ENCODE measurements around the gene MIPOL1.
"Not testable (repeated sequence)": the region's sequence is repeated elsewhere in the genome, so short reads cannot be mapped to it uniquely, and the experiment has no call there.

Gene MIPOL1

DNA sequence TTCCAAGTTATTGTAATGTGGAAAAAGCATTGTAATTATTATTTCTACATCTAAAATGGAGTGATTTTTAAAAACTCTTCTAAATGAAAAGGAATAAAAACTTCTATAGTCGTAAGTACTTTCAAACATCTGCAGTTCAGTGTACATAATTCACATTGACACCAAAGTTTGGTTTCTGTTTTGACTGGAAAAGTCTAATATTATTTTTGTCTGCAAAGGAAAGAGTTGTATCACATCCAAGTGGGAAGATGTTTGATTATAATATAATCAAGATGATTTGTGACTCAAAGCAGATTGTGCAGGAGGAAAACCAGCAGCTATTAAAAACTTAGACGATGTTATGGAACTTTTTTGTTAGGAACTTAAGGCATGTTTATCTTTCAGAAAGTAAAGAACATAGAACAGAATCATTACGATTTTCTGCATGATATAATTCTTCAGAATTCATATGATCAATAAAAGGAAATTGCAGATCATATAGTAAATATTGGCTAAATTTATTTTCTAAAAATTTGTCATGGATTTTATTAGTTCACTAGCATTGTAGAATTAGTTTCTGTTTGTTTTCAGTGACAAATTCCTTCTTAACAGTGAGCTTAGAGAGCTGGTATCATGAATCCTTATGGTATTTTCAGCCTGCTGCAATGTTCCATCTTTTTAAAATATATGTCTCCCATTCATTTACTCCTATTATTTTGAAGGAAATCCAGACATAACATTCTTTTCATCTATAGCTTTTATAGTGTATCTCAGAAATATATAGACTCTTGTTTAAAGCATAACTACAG lies 145.8 kb downstream of the MIPOL1 start:
- Mint-ChIP-seq H3K4me3 (no peak overlapping the region), H3K4me1 (no peaks in the 10 kb centered on the region), H3K9me3 (peaks cover 5 to 13% of the 10 kb centered on the region in 2 donors), H3K27ac (no peak overlapping the region), H3K27me3 (no peaks in the 10 kb centered on the region)
- DNase-seq, result no peak
- no peak for ATAC-seq

DNA sequence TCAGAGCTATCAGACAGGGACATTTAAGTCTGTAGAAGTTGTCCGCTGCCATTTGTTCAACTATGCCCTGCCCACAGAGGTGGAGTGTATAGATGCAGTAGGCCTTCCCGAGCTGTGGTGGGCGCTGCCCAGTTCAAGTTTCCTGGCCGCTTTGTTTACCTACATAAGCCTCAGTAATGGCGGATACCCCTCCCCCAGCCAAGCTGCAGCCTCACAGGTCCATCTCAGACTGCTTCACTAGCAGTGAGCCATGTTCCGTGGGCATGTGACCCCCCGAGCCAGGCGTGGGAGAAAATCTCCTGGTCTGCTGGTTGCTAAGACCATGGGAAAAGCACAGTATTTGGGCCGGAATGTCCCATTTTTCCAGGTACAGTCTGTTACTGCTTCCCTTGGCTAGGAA lies 165.9 kb downstream of the MIPOL1 start:
- H3K27me3 Mint-ChIP-seq, result no peaks in the 10 kb centered on the region
- peaks cover 21 to 56% of the 10 kb centered on the region in 2 donors for H3K9me3 Mint-ChIP-seq
- DNase-seq (no peak), ATAC-seq (no peak)
- H3K27ac Mint-ChIP-seq, result no peak overlapping the region
- H3K4me3 Mint-ChIP-seq, result no peak overlapping the region
- H3K4me1 Mint-ChIP-seq, result no peaks in the 10 kb centered on the region

DNA sequence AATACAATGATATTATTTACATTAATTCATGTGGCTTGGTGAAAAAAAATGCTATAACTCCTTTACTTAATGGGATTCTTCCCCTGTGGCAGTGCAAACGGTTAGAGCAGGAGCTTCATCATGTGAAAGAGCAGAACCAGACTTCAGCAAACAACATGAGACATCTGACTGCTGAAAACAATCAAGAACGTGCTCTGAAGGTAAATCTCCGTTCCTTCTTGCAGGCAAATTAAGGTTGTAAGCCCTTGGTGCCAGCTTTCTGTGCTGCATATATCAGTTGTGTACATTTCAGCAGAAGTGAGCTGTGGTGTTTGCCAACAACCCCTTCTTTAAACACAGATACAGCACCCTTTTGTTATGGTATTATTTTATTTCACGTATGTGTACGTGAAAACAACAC lies 171.7 kb downstream of the MIPOL1 start:
- H3K4me3 Mint-ChIP-seq, result no peak overlapping the region
- DNase-seq (no peak), ATAC-seq (no peak)

DNA sequence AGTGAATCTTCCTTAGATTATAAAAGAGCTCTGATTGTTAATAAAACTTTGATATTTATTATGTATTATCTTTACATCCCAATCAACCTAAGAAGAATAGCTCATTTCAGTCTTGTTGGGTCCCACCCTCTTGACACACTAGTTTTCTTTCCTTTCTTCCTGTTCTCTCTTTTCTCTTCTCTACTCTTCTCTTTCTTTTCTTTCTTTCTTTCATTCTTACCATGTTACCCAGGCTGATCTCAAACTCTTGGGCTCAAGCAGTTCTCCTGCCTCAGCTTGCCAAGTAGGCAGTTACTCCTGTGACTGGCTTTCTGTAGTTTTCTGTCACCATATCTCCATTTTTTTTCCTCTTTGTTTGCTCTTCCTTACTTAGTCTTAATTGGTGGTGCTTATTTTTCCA lies 177.8 kb downstream of the MIPOL1 start:
- H3K4me3 Mint-ChIP-seq, result no peak overlapping the region
- no peaks in the 10 kb centered on the region for H3K4me1 Mint-ChIP-seq
- no peaks in the 10 kb centered on the region for H3K27me3 Mint-ChIP-seq
- peaks cover 6 to 7% of the 10 kb centered on the region in 2 donors for H3K9me3 Mint-ChIP-seq
- ATAC-seq, result no peak
- no peak overlapping the region for H3K27ac Mint-ChIP-seq
- no peak for DNase-seq

More for the DNA sequence above, 171.7 kb downstream of the MIPOL1 start:
- Mint-ChIP-seq H3K4me1 (no peaks in the 10 kb centered on the region), H3K27ac (no peak overlapping the region), H3K9me3 (peaks cover 6 to 25% of the 10 kb centered on the region in 2 donors), H3K27me3 (no peaks in the 10 kb centered on the region)

DNA sequence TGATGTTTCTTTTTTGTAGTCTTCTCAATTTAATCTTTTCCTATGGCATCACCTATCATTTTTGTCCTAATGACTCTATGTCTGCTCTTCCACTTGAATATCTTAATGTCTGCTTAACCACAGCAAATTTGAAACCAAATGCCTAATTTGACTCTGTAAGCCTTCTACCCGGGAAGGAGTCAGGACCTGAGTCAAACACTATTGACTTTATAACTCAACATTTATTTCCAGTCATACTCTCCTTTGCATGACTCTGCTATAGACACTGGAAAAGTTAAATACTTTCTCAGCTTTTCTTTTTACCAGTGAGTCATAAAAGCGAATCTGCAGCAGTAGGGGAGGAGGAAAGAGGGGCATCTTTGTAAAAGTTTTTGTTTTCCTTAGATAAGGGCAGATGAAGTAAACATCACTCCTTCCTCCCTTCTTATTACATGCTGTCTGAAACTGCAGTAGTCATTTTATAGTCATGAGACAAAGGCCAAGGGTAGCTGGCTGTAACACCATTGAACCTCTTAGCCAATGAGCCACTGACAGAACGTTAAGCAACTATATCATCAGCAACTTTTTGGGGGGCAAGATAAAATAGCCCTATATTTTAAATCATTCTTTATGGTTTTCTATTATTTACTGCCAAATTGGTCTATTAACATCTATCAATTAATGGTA lies 179.3 kb downstream of the MIPOL1 start:
- H3K27me3 Mint-ChIP-seq, result no peaks in the 10 kb centered on the region
- H3K4me1 Mint-ChIP-seq, result no peaks in the 10 kb centered on the region

DNA sequence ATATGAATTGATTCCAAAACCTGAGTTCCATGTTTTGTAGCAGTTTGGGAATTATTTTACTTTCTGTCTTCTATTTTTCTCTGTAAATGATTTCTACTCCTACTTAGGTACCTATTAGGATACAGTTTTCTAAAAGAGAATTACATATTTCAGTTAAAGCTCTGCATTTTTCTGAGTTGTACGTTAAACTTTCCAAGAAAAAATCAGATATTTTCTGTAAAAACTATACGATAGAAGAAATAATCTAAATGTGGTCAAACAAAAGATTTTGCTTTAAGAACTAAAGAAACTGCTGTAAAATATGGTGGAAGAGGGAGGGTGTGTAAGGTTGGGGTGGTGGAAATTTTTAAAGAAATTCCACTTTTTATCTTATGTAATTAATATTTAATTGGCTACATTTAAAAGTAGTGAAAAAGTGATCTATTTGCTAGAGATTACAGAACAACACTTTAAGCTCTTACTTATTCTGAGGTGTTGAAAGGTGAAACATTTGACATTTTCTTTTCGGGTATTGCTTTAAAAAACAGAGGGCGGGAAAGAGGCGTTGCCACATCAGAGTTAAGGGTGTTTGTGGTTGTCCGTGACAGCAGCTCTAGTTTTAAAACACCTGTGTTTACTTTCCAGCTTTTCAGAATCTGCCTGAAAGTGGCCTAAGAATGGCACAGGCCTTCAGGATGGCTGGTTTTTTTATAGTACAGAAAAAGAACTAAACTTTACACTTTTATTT lies 187.3 kb downstream of the MIPOL1 start:
- Mint-ChIP-seq H3K27me3 (no peaks in the 10 kb centered on the region), H3K4me3 (no peak overlapping the region), H3K4me1 (no peaks in the 10 kb centered on the region), H3K27ac (no peak overlapping the region), H3K9me3 (peaks cover 0 to 7% of the 10 kb centered on the region in 2 donors)
- ATAC-seq, result no peak
- no peak for DNase-seq

More for the DNA sequence above, 179.3 kb downstream of the MIPOL1 start:
- Mint-ChIP-seq H3K9me3 (peaks cover 6 to 7% of the 10 kb centered on the region in 2 donors), H3K4me3 (no peak overlapping the region), H3K27ac (no peak overlapping the region)
- DNase-seq (no peak), ATAC-seq (no peak)

DNA sequence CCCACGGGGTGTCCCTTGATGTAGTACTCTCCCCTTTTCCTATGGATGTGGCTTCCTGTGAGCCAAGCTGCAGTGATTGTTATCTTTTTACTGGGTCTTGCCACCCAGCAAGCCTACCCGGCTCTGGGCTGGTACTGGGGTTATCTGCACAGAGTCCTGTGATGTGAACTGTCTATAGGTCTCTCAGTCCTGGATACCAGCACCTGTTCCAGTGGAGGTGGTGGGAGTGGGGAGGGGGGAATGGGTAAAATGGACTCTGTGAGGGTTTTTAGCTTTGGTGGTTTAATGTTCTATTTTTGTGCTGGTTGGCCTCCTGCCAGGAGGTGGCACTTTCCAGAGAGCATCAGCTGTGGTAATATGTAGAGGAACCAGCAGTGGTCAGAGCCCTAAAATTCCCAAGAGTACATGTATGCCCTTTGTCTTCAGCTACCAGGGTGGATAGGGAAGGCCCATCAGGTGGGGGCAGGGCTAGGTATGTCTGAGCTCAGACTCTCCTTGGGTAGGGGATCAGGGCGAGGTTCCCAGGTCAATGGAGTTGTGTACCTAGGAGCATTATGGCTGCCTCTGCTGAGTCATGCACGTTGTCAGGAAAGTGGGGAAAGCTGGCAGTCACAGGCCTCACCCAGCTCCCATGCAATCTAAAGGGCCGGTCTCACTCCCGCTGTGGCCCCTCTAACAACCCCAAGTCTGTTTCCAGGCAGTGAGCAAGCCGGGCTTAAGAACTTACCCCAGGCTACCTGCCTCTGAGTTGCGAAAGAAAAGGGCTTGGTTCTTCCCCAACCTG lies 199.6 kb downstream of the MIPOL1 start:
- not testable (repeated sequence) for H3K27ac Mint-ChIP-seq, DNase-seq, ATAC-seq, H3K27me3 Mint-ChIP-seq, H3K4me1 Mint-ChIP-seq, H3K4me3 Mint-ChIP-seq
- peaks cover 35 to 44% of the 10 kb centered on the region in 2 donors for H3K9me3 Mint-ChIP-seq

DNA sequence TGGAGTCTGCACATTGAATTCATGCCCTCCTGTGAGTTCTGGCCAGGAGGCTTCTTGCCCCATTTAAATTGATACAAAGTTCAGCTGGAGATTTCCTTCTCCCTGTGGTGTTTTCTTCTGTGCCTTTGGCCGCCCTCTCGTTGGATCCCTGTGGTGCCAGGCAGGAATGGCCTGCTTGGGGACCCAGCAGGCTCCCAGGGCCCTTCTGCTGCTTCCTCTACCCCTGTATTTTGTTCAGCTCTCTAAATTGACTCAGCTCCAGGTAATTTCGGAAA lies 200.1 kb downstream of the MIPOL1 start:
- H3K27ac Mint-ChIP-seq, result no peak overlapping the region
- no peaks in the 10 kb centered on the region for H3K4me1 Mint-ChIP-seq
- H3K27me3 Mint-ChIP-seq, result no peaks in the 10 kb centered on the region
- peaks cover 35 to 44% of the 10 kb centered on the region in 2 donors for H3K9me3 Mint-ChIP-seq
- ATAC-seq, result no peak
- no peak for DNase-seq
- H3K4me3 Mint-ChIP-seq, result no peak overlapping the region

DNA sequence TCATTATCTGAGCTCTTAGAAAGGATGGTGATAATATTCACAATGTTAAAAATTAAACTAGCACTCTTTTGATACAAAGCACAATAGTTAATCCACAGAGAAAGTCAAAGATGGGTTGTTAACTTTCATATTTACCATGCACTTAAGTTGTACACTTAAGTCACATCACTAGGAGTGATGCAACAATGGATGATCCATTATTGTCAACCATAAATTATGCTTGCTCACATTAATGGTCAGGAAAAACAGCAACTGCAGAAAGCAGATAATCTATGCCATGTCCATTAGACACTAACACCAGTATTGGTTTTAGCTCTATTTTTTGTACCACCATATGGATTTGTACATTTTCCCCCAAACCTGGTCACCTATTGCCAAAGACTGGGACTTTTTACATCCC lies 201.8 kb downstream of the MIPOL1 start:
- peaks cover 32 to 40% of the 10 kb centered on the region in 2 donors for H3K9me3 Mint-ChIP-seq
- ATAC-seq (no peak), DNase-seq (no peak)
- no peak overlapping the region for H3K27ac Mint-ChIP-seq
- no peaks in the 10 kb centered on the region for H3K27me3 Mint-ChIP-seq
- H3K4me3 Mint-ChIP-seq, result no peak overlapping the region
- no peaks in the 10 kb centered on the region for H3K4me1 Mint-ChIP-seq

DNA sequence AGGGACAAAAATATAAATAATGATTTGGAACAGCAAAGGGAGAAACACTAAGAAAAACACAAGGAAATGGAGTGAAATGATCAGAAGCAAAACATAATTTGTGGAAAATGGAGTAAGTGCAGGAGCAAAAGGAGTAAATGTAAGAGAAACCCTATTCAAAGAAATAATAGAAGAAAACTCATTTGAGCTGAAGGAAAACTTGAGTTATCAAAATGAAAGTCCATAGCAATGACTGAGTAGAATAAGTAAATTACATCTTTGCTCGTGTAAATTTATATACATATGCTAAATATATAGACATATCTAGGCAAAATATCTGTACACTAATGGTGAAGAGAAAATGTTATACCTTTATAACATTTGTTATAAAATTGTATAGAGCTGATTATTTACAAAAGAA lies 203.4 kb downstream of the MIPOL1 start:
- no peak for ATAC-seq
- peaks cover 24% of the 10 kb centered on the region in 2 donors for H3K9me3 Mint-ChIP-seq
- H3K27ac Mint-ChIP-seq, result no peak overlapping the region
- no peak overlapping the region for H3K4me3 Mint-ChIP-seq
- no peaks in the 10 kb centered on the region for H3K27me3 Mint-ChIP-seq
- H3K4me1 Mint-ChIP-seq, result no peaks in the 10 kb centered on the region
- DNase-seq, result no peak

DNA sequence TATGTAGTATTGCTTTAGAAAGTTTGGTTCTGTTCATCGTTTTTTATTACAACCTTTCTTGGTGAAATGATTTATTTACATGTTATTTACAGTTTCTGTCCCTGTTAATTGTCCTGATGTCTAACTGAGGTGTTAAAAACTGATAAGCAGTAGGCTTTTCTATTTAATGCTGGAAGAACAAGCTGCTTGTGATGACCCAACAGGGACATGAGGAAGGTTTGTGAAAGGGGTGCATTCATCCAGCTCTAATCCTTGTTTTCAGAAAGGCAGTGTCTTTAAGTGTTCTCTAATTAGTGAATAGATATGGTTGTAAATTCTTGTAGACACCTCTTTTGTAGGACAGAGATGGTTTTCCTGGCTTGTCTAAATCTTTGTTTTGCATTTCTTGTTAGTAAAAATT lies 205.9 kb downstream of the MIPOL1 start:
- no peaks in the 10 kb centered on the region for H3K4me1 Mint-ChIP-seq
- ATAC-seq (no peak), DNase-seq (no peak)
- no peak overlapping the region for H3K27ac Mint-ChIP-seq
- H3K9me3 Mint-ChIP-seq, result peaks cover 13 to 14% of the 10 kb centered on the region in 2 donors
- no peak overlapping the region for H3K4me3 Mint-ChIP-seq
- no peaks in the 10 kb centered on the region for H3K27me3 Mint-ChIP-seq

DNA sequence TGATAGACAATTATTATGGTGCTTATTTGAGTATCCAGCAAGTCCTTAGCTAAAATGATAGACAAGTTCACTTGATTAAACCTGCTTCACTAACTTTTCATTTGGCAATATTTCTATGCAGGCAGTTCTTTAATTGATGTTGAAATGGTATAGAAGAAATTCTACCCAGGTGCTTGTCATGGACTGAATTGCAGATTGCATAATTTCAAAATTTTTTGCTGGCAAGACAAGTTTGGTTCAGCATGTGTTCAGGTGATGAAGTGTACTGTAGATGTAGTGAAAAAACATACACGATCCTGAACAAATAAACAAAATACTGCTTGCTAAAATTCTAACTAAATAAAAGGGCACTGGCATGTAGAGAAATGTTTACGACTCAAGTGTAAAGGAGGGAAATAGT lies 208.4 kb downstream of the MIPOL1 start:
- ATAC-seq (no peak), DNase-seq (no peak)
- Mint-ChIP-seq H3K4me3 (no peak overlapping the region), H3K27ac (no peak overlapping the region), H3K9me3 (peaks cover 0 to under 1% of the 10 kb centered on the region in 2 donors), H3K4me1 (no peaks in the 10 kb centered on the region), H3K27me3 (no peaks in the 10 kb centered on the region)

DNA sequence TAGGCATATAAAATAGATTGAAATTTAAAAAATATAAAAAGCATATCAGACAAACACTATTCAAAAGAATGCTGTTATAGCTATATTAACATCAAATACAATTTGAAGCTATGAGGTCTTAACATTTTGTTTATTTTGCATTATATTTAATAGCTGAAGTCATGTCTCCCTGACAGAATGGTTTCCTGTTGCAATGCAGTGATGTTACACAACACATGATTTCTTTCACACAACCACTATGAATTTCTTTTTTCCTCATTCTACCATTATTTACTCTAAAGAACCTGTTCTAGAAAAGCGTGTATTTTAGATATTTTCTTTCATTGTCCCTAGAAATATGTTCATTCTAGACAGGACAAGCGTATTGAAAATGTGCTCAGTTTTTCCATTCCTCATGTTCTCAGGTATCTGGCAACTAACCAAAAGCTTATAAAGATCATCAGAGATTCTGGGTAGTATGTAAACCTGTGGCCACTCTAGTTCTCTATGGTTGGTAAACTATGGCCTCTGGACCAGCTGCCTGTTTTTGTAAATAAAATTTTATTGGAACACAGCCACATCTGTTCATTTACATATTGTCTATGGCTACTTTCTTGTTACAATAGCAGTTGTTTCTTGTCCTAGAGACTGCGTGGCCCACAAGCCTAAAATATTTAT lies 213.5 kb downstream of the MIPOL1 start:
- Mint-ChIP-seq H3K4me3 (no peak overlapping the region), H3K4me1 (no peaks in the 10 kb centered on the region), H3K9me3 (peaks cover 0 to 5% of the 10 kb centered on the region in 2 donors), H3K27me3 (no peaks in the 10 kb centered on the region), H3K27ac (no peak overlapping the region)
- DNase-seq (no peak), ATAC-seq (no peak)

DNA sequence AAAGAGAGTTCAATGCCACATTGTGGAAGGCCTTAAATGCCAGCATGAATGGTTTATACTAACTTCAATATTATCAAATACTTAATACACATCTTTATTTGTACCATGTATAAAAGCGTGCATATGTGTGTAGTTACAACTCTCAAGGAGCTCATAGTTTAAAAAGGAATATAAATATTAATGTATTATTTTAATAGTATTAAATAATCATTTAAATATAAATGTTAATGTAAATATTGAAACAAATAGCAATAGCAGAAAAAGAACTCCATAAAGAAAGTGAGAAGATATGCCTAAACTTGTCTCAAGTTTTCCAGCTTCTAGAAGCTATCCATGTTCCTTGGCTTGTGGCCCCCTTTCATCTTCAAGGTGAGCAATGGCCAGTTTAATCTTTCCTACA lies 215.3 kb downstream of the MIPOL1 start:
- no peak overlapping the region for H3K4me3 Mint-ChIP-seq
- ATAC-seq (no peak), DNase-seq (no peak)
- H3K4me1 Mint-ChIP-seq, result no peaks in the 10 kb centered on the region
- no peaks in the 10 kb centered on the region for H3K27me3 Mint-ChIP-seq
- H3K27ac Mint-ChIP-seq, result no peak overlapping the region
- peaks cover 0 to 5% of the 10 kb centered on the region in 2 donors for H3K9me3 Mint-ChIP-seq

DNA sequence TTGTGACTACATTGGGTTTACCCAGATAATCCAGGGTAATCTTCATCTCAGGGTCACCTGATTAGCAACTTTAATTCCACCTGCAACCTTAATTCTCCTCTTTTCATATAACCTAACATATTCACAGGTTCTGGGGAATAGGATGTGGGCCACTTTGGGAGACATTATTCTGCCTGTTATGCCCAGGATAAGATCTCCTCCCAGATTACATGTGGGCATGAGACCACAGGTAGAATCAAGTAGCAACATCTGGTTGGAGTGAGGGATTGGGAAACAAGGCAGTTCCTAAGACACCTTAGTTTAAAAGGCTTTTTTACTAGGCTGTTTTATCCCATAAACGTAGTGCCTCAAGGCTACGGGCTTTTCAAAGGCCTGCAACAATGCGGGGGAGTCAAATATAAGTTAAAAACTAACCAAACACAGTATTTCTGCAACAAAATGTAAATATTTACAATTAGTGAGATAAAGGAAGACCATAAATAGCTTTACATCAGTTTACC lies 215.8 kb downstream of the MIPOL1 start:
- H3K27me3 Mint-ChIP-seq, result no peaks in the 10 kb centered on the region
- DNase-seq (no peak), ATAC-seq (no peak)
- H3K27ac Mint-ChIP-seq, result no peak overlapping the region
- no peak overlapping the region for H3K4me3 Mint-ChIP-seq
- no peaks in the 10 kb centered on the region for H3K4me1 Mint-ChIP-seq
- peaks cover 0 to 5% of the 10 kb centered on the region in 2 donors for H3K9me3 Mint-ChIP-seq
